Measurements from ENCODE around the gene NANOG. TPM values are rescaled to one million over a fixed set of nuclear protein-coding genes. Genes with fewer than 3 reads are reported as not detected.

Gene NANOG
- total RNA-seq: not detected in 2 replicates

DNA sequence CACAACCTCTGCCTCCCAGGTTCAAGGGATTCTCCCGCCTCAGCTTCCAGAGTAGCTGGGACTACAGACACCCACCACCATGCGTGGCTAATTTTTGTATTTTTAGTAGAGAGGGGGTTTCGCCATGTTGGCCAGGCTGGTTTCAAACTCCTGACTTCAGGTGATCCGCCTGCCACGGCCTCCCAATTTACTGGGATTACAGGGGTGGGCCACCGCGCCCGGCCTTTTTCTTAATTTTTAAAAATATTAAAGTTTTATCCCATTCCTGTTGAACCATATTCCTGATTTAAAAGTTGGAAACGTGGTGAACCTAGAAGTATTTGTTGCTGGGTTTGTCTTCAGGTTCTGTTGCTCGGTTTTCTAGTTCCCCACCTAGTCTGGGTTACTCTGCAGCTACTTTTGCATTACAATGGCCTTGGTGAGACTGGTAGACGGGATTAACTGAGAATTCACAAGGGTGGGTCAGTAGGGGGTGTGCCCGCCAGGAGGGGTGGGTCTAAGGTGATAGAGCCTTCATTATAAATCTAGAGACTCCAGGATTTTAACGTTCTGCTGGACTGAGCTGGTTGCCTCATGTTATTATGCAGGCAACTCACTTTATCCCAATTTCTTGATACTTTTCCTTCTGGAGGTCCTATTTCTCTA, at the start of gene NANOG:
TSS of gene NANOG (plus strand) at position 519 of the 645 bp plus-strand sequence. CDS start 213 bp downstream, outside the sequence.

DNA sequence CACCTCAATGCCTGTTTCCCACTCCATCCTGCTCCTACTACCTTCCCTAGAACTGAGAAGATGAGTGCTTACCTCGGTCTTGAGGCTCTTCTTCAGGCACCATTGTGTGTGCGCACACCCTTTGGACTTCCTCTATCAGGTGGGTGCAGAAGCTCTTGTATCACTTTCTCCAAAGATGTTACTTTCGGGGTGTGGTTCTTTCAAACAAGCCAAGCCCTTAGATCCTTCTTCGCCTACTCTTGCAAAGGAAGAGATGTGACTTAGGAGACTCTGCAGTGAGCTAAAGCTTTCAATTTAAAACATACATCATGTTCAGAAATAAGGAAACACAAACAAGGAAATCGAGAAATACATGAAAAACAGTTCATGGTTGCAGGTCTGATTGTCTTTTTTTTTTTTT, 42.0 kb upstream of the NANOG start, which contains the start of gene CLEC4C:
TSS of gene CLEC4C (minus strand) at position 130 of the 400 bp plus-strand sequence. CDS start at position 103, 27 bp downstream.

Other genes with a start within 250 kb of the NANOG start
- gene APOBEC1, start 123.5 kb upstream of the NANOG start, total RNA-seq: not detected in 2 replicates
- not detected in 2 replicates for gene GDF3, start 93.6 kb upstream of the NANOG start, total RNA-seq
- gene DPPA3, start 78.0 kb upstream of the NANOG start, total RNA-seq: not detected in 2 replicates
- gene CLEC4C, start 42.0 kb upstream of the NANOG start, total RNA-seq: not detected in 2 replicates
- gene NANOGNB, start 24.2 kb upstream of the NANOG start, total RNA-seq: not detected in 2 replicates
- not detected in 2 replicates for gene SLC2A14, start 83.5 kb downstream of the NANOG start, total RNA-seq
- 80.4 and 148 TPM in 2 replicates for gene SLC2A3, start 146.8 kb downstream of the NANOG start, total RNA-seq
- 3.5 and 3.7 TPM in 2 replicates for gene FOXJ2, start 243.3 kb downstream of the NANOG start, total RNA-seq